HEK293 (cell line): Measurements from ENCODE around the gene GTF2IRD1.

ENCODE experiments used
- CTCF ChIA-PET: fragments of 350-600 bp; formaldehyde crosslinking; extraction: SDS; loops from one replicate; lab custom pipeline; 2021; ENCODE audit warnings: antibody characterized with exemption; lab: Yijun Ruan, JAX
- POLR2A ChIA-PET: fragments of 300-600 bp; formaldehyde crosslinking; extraction: SDS; loops from one replicate; lab custom pipeline; 2020; ENCODE audit warnings: antibody characterized with exemption, inconsistent platforms; lab: Yijun Ruan, JAX
- H3K27ac ChIP-seq: fragments of 200-500 bp; sonication (Bioruptor generic); 2 replicates; pipeline ENCODE4 v1.5.1; 2014; ENCODE audit warnings: low read depth, low read length, control low read depth, inconsistent platforms; ENCODE audit errors: extremely low read depth
- H3K36me3 ChIP-seq, 2 experiments: fragments of 200-500 bp in 1 of 2; sonication (Bioruptor generic) in 1 of 2; 1 replicate in 1 of 2; 2 replicates in 1 of 2; pipeline ENCODE4 v1.5.1; 2014 to 2017; ENCODE audit warnings: inconsistent platforms in 2 of 2, low read length in 2 of 2; ENCODE audit not compliant: control insufficient read depth in 2 of 2, insufficient read depth in 1 of 2
- H3K4me1 ChIP-seq: fragments of 200-500 bp; sonication (Bioruptor generic); 2 replicates; pipeline ENCODE4 v1.5.1; 2014; ENCODE audit warnings: mild to moderate bottlenecking, low read length, inconsistent platforms; ENCODE audit not compliant: control insufficient read depth, insufficient read depth
- H3K4me3 ChIP-seq: 2 replicates; pipeline ENCODE4 v1.5.1; 2011; ENCODE audit warnings: low read depth, mild to moderate bottlenecking, control low read depth, low read length, moderate library complexity
- H3K9me3 ChIP-seq: fragments of 200-500 bp; sonication (Bioruptor generic); 2 replicates; pipeline ENCODE4 v1.5.1; 2014; ENCODE audit warnings: low read depth, low read length, inconsistent platforms; ENCODE audit not compliant: control insufficient read depth, insufficient read depth
- KLF10 ChIP-seq: fragments of 450-650 bp; IDR thresholded peaks from 2 replicates; pipeline ENCODE4 v1.5.1; 2018; ENCODE audit warnings: missing biosample characterization, mild to moderate bottlenecking, missing genetic modification characterization
- KLF8 ChIP-seq: fragments of 450-650 bp; formaldehyde crosslinking; IDR thresholded peaks from 2 replicates; pipeline ENCODE4 v1.5.1; 2016; ENCODE audit warnings: missing biosample characterization, missing genetic modification characterization
- KLF9 ChIP-seq: fragments of 450-650 bp; formaldehyde crosslinking; IDR thresholded peaks from 2 replicates; pipeline ENCODE4 v1.5.1; 2016; ENCODE audit warnings: missing biosample characterization, missing genetic modification characterization, low read depth
- SCRT1 ChIP-seq: fragments of 450-650 bp; formaldehyde crosslinking; IDR thresholded peaks from 2 replicates; pipeline ENCODE4 v1.5.1; 2016; ENCODE audit warnings: missing biosample characterization, missing genetic modification characterization, borderline replicate concordance
- SCRT2 ChIP-seq: fragments of 450-650 bp; formaldehyde crosslinking; IDR thresholded peaks from 2 replicates; pipeline ENCODE4 v1.5.1; 2016; ENCODE audit warnings: missing biosample characterization, missing genetic modification characterization
- ZBTB17 ChIP-seq: fragments of 450-650 bp; formaldehyde crosslinking; IDR thresholded peaks from 2 replicates; pipeline ENCODE4 v1.5.1; 2016; ENCODE audit warnings: missing biosample characterization, missing genetic modification characterization
- ZEB2 ChIP-seq: fragments of 450-650 bp; formaldehyde crosslinking; IDR thresholded peaks from 2 replicates; pipeline ENCODE4 v1.5.1; 2016; ENCODE audit warnings: missing biosample characterization, missing genetic modification characterization
- ZNF16 ChIP-seq: fragments of 450-650 bp; formaldehyde crosslinking; IDR thresholded peaks from 2 replicates; pipeline ENCODE4 v1.5.1; 2016; ENCODE audit warnings: low read depth, missing biosample characterization, missing genetic modification characterization
- ZNF184 ChIP-seq: fragments of 450-650 bp; IDR thresholded peaks from 2 replicates; pipeline ENCODE4 v1.5.1; 2018; ENCODE audit warnings: missing biosample characterization, mild to moderate bottlenecking, missing genetic modification characterization
- ZNF211 ChIP-seq: fragments of 450-650 bp; formaldehyde crosslinking; IDR thresholded peaks from 2 replicates; pipeline ENCODE4 v1.5.1; 2016; ENCODE audit warnings: low read depth, missing biosample characterization, missing genetic modification characterization
- ZNF394 ChIP-seq: fragments of 450-650 bp; formaldehyde crosslinking; IDR thresholded peaks from 2 replicates; pipeline ENCODE4 v1.5.1; 2016; ENCODE audit warnings: missing biosample characterization, missing genetic modification characterization, mild to moderate bottlenecking, moderate library complexity, borderline replicate concordance
- ZNF416 ChIP-seq: fragments of 450-650 bp; formaldehyde crosslinking; IDR thresholded peaks from 2 replicates; pipeline ENCODE4 v1.5.1; 2016; ENCODE audit warnings: missing biosample characterization, missing genetic modification characterization
- ZNF544 ChIP-seq: fragments of 450-650 bp; formaldehyde crosslinking; IDR thresholded peaks from 2 replicates; pipeline ENCODE4 v1.5.0; 2017; ENCODE audit warnings: missing biosample characterization, missing genetic modification characterization
- ZNF558 ChIP-seq: fragments of 450-650 bp; formaldehyde crosslinking; IDR thresholded peaks from 2 replicates; pipeline ENCODE4 v1.5.1; 2016; ENCODE audit warnings: missing biosample characterization, missing genetic modification characterization
- ZNF623 ChIP-seq: fragments of 450-650 bp; formaldehyde crosslinking; IDR thresholded peaks from 2 replicates; pipeline ENCODE4 v1.5.1; 2016; ENCODE audit warnings: missing biosample characterization, missing genetic modification characterization
- ZNF654 ChIP-seq: fragments of 450-650 bp; formaldehyde crosslinking; IDR thresholded peaks from 2 replicates; pipeline ENCODE4 v1.5.1; 2016; ENCODE audit warnings: low read depth, missing biosample characterization, missing genetic modification characterization
- ZNF658 ChIP-seq: fragments of 450-650 bp; formaldehyde crosslinking; IDR thresholded peaks from 2 replicates; pipeline ENCODE4; 2016; ENCODE audit warnings: missing biosample characterization, missing genetic modification characterization
- ZNF660 ChIP-seq: fragments of 450-650 bp; IDR thresholded peaks from 2 replicates; pipeline ENCODE4 v1.5.1; 2018; ENCODE audit warnings: missing biosample characterization, mild to moderate bottlenecking, missing genetic modification characterization
- ZNF837 ChIP-seq: fragments of 450-650 bp; formaldehyde crosslinking; IDR thresholded peaks from 2 replicates; pipeline ENCODE4 v1.5.1; 2016; ENCODE audit warnings: missing biosample characterization, missing genetic modification characterization
- TF ChIP-seq, protein P1 (sequence below): fragments of 450-650 bp; formaldehyde crosslinking; optimal IDR thresholded peaks from 2 replicates; pipeline ENCODE3; 2016; ENCODE audit warnings: missing biosample characterization, mild to moderate bottlenecking, missing genetic modification characterization
- TF ChIP-seq, protein P2 (sequence below): fragments of 450-650 bp; formaldehyde crosslinking; IDR thresholded peaks from 2 replicates; pipeline ENCODE4 v1.5.1; 2016; ENCODE audit warnings: missing biosample characterization, missing genetic modification characterization
- TF ChIP-seq, protein P3 (sequence below): fragments of 450-650 bp; formaldehyde crosslinking; IDR thresholded peaks from 2 replicates; pipeline ENCODE4 v1.5.0; 2017; ENCODE audit warnings: missing biosample characterization, missing genetic modification characterization, borderline replicate concordance
- TF ChIP-seq, protein P4 (sequence below): fragments of 450-650 bp; IDR thresholded peaks from 2 replicates; pipeline ENCODE4 v1.5.1; 2018; ENCODE audit warnings: missing biosample characterization, missing genetic modification characterization

GTF2IRD1 gene

DNA sequence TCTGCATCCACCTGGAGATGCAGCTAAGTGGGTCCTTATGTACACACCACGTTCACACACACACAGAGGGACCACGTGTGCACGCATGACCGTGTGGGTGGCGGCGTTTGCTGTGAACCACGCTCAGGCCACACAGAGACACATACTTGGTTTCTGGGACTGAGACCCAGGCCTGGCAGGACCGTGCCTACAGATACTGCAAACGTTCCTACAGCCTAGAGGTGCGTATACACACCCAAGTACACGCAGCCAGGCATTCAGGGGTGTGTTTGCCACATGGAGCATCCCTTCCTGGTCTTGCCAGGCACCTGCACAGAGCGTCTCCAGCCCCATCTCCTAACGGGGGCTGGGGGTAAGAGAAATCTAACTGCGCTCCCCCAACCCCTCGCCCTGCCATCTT, 49.0 kb upstream of the GTF2IRD1 start:
- POLR2A ChIA-PET = no interaction called here
- no peak overlapping the region for H3K4me3 ChIP-seq
- TF ChIP-seq, protein P1, sequence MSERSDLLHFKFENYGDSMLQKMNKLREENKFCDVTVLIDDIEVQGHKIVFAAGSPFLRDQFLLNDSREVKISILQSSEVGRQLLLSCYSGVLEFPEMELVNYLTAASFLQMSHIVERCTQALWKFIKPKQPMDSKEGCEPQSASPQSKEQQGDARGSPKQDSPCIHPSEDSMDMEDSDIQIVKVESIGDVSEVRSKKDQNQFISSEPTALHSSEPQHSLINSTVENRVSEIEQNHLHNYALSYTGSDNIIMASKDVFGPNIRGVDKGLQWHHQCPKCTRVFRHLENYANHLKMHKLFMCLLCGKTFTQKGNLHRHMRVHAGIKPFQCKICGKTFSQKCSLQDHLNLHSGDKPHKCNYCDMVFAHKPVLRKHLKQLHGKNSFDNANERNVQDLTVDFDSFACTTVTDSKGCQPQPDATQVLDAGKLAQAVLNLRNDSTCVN (tag by site-specific recombination) = no peak
- TF ChIP-seq ZNF660 (no peak), ZBTB17 (no peak), KLF10 (tag by site-specific recombination) (no peak), ZNF837 (tag by site-specific recombination) (no peak), ZNF658 (tag by site-specific recombination) (no peak), ZNF16 (no peak), KLF9 (tag by site-specific recombination) (no peak), SCRT2 (tag by site-specific recombination) (no peak)

DNA sequence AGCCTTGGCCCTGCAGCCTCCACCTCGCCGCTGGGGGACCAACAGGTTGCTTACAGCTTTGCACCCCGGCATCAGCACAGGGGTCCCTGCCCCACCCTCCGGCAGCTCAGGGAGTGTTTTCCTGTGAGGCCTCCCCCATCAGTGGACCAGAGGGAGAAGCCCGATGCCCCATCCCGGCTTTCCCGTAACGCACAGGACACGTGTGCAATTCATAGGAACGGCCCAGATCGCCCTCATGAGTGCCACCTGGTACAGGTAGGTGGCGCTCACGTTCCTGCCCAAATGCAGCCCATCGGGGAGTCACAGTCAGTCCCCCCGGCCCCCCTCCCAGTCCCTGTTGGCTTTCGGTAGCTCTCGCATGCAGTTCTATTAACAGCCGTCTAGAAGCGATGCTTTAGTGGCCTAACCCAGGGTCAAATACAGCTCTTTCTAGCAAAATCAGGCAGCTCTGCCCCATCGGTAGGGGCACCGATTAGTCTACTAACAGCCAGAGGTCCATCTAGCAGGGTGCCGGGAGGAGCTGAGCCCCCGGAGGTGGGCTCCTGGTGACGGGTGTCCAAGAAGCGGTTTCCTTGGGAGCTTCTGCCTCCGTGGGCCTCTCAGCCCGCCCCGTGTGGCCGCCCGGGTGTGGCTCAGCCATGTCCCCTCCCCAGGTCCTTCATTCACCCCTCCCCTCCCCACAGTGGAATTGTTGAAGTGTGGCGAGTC, 48.4 kb upstream of the GTF2IRD1 start:
- ChIA-PET POLR2A (no interaction called here), CTCF (interaction anchor here (0.5 to 8.2 kb wide), 13 partner anchors 22 to 664 kb away, joined by 3 to 126 read pairs (median 3); partner anchors contain the start of gene LAT2)
- Histone ChIP-seq H3K27ac (no peak overlapping the region), H3K9me3 (no peaks in the 10 kb centered on the region), H3K36me3 (peaks cover 0 to 4% of the 10 kb centered on the region in 2 experiments; a peak in 1 of 3 replicates)
- no peak for TF ChIP-seq ZNF394 (tag by site-specific recombination)
- TF ChIP-seq ZNF416 (tag by site-specific recombination) = no peak
- TF ChIP-seq ZNF654 (tag by site-specific recombination) = peak; percentile 22
- TF ChIP-seq, protein P2, sequence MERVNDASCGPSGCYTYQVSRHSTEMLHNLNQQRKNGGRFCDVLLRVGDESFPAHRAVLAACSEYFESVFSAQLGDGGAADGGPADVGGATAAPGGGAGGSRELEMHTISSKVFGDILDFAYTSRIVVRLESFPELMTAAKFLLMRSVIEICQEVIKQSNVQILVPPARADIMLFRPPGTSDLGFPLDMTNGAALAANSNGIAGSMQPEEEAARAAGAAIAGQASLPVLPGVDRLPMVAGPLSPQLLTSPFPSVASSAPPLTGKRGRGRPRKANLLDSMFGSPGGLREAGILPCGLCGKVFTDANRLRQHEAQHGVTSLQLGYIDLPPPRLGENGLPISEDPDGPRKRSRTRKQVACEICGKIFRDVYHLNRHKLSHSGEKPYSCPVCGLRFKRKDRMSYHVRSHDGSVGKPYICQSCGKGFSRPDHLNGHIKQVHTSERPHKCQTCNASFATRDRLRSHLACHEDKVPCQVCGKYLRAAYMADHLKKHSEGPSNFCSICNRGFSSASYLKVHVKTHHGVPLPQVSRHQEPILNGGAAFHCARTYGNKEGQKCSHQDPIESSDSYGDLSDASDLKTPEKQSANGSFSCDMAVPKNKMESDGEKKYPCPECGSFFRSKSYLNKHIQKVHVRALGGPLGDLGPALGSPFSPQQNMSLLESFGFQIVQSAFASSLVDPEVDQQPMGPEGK = peak; percentile 47
- peak; percentile 85 for TF ChIP-seq SCRT2 (tag by site-specific recombination)
- no peak for TF ChIP-seq ZNF184 (tag by site-specific recombination)
- no peak for TF ChIP-seq KLF8 (tag by site-specific recombination)
- peak; percentile 58; the same call in 1 of the 2 replicates for TF ChIP-seq SCRT1
- TF ChIP-seq, all 188 proteins: peak for 4
- Histone ChIP-seq H3K4me1 (no peaks in the 10 kb centered on the region), H3K4me3 (no peak overlapping the region)

More for the DNA sequence above, 49.0 kb upstream of the GTF2IRD1 start:
- H3K27ac ChIP-seq = no peak overlapping the region
- CTCF ChIA-PET = interaction anchor here (0.6 to 8.2 kb wide), 4 partner anchors 41 to 197 kb away, joined by 3 to 126 read pairs (median 3); partner anchors contain the start of gene LAT2
- H3K36me3 ChIP-seq = peaks cover 0 to 4% of the 10 kb centered on the region in 2 experiments; a peak in 1 of 3 replicates
- no peaks in the 10 kb centered on the region for H3K4me1 ChIP-seq
- no peaks in the 10 kb centered on the region for H3K9me3 ChIP-seq

DNA sequence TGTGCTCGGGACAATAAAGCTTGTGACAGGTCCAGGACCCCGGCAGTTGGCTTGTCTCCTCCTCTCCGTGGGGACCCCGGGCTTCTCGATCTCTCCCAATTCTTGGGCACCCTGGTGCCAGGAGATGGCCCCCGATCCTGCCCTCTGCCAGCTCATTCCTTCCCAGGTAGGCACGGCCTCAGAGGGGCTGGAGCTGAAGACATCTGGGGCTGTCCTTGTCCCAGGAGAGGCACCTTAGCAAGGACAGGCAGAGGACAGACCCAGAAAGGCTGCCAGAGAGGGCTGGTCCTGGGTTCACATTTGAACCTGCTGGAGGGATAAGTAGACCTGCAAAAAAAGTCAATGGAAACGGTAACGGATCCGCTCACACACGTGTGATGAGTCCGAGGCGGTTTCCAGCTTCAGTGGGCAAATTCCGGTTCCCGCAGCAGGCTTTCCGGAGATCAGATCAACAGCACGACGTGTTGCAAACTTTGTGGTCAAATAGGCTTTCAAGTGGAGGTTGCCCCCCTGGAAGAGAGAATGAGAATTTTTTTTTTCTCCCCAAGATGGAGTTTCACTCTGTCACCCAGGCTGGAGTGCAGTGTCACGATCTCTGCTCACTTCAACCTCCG, 47.7 kb upstream of the GTF2IRD1 start:
- Histone ChIP-seq H3K4me3 (no peak overlapping the region), H3K27ac (no peak overlapping the region), H3K4me1 (no peaks in the 10 kb centered on the region), H3K36me3 (peaks cover 0 to 4% of the 10 kb centered on the region in 2 experiments; a peak in 1 of 3 replicates), H3K9me3 (no peaks in the 10 kb centered on the region)
- CTCF ChIA-PET = interaction anchor here (0.5 to 8.2 kb wide), 13 partner anchors 12 to 664 kb away, joined by 3 to 126 read pairs (median 3); partner anchors contain the start of gene LAT2
- TF ChIP-seq, protein P3, sequence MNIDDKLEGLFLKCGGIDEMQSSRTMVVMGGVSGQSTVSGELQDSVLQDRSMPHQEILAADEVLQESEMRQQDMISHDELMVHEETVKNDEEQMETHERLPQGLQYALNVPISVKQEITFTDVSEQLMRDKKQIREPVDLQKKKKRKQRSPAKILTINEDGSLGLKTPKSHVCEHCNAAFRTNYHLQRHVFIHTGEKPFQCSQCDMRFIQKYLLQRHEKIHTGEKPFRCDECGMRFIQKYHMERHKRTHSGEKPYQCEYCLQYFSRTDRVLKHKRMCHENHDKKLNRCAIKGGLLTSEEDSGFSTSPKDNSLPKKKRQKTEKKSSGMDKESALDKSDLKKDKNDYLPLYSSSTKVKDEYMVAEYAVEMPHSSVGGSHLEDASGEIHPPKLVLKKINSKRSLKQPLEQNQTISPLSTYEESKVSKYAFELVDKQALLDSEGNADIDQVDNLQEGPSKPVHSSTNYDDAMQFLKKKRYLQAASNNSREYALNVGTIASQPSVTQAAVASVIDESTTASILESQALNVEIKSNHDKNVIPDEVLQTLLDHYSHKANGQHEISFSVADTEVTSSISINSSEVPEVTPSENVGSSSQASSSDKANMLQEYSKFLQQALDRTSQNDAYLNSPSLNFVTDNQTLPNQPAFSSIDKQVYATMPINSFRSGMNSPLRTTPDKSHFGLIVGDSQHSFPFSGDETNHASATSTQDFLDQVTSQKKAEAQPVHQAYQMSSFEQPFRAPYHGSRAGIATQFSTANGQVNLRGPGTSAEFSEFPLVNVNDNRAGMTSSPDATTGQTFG (tag by site-specific recombination) = no peak
- TF ChIP-seq ZNF558 (tag by site-specific recombination) (no peak), ZEB2 (tag by site-specific recombination) (no peak), ZNF211 (tag by site-specific recombination) (no peak), ZNF544 (no peak), ZNF623 (tag by site-specific recombination) (no peak)
- TF ChIP-seq, protein P4, sequence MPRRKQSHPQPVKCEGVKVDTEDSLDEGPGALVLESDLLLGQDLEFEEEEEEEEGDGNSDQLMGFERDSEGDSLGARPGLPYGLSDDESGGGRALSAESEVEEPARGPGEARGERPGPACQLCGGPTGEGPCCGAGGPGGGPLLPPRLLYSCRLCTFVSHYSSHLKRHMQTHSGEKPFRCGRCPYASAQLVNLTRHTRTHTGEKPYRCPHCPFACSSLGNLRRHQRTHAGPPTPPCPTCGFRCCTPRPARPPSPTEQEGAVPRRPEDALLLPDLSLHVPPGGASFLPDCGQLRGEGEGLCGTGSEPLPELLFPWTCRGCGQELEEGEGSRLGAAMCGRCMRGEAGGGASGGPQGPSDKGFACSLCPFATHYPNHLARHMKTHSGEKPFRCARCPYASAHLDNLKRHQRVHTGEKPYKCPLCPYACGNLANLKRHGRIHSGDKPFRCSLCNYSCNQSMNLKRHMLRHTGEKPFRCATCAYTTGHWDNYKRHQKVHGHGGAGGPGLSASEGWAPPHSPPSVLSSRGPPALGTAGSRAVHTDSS (tag by site-specific recombination) = no peak
- POLR2A ChIA-PET = no interaction called here
